ENCODE data around the gene GPC6. TPM values are rescaled to one million over a fixed set of nuclear protein-coding genes. Genes with fewer than 3 reads are reported as not detected.

The GPC6 gene
- total and polyA plus RNA-seq, 9 of the 15 experiments (the other 6 are each of a cell fraction or from before 2014, with no cell fraction given): under 0.01 to 0.20 (median 0.01) TPM; not detected in 4

DNA sequence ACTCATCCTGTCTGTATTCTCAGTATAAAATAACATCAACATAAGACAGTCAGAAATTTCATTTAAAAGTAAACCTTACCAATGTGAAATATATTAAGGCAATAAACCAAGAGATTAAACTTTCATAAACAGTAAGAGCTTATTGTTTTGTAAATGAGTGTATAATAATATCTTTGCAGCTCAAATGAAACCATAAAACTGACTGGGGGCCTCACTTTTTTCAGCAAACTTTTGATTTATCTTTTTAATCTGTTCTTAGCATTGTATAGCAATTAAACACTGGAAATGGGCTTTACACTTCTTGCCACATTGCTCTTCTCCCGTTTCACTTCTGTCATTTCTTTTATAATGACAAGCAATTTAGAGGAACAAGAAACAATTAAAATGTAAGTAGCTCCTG lies 580.3 kb downstream of the GPC6 start:
- POLR2A ChIA-PET: no interaction called here
- H3K4me3 ChIP-seq: no peak overlapping the region

More for the DNA sequence above, 580.3 kb downstream of the GPC6 start:
- Histone ChIP-seq H3K4me1 (replicated peaks in 1 of 2; ENCODE audit: control insufficient read depth in 2 of 2, insufficient read depth in 2 of 2, low read length in 2 of 2) (no peaks in the 10 kb centered on the region), H2AFZ (ENCODE audit: low read depth, low read length) (no peak overlapping the region), H3K36me3 (ENCODE audit: control insufficient read depth, insufficient read depth, low read length) (no peaks in the 10 kb centered on the region), H3K4me2 (ENCODE audit: insufficient read depth, low read length) (no peak overlapping the region), H3K9me1 (ENCODE audit: control insufficient read depth, insufficient read depth, low read length) (no peaks in the 10 kb centered on the region), H3K27ac (ENCODE audit: extremely low read depth, low read depth, low read length) (no peak overlapping the region), H4K20me1 (replicated peaks; ENCODE audit: control insufficient read depth, insufficient read depth, low read length) (no peaks in the 10 kb centered on the region), H3K27me3 (ENCODE audit: control insufficient read depth in 2 of 2, insufficient read depth in 2 of 2, low read length in 2 of 2) (no peaks in the 10 kb centered on the region), H3K79me2 (ENCODE audit: control insufficient read depth, insufficient read depth, low read length) (no peaks in the 10 kb centered on the region), H3K9ac (ENCODE audit: insufficient read depth in 1 of 2, low read depth in 2 of 2, low read length in 2 of 2) (no peak overlapping the region), H3K9me3 (replicated peaks; ENCODE audit: control insufficient read depth, insufficient read depth, low read depth, low read length) (no peaks in the 10 kb centered on the region)
- no TSS peak for BruUV-seq (replicated peaks)
- ATAC-seq: no peak
- FAIRE-seq: no peak
- CTCF ChIA-PET (ENCODE audit: low intra/inter-chr PET ratio): no interaction called here
- no peak for DNase-seq (ENCODE audit: extremely low read depth in 1 of 4, low spot score in 3 of 4)
- intact Hi-C loops (cut with micrococcal nuclease): no loop called here
- WGBS (ENCODE audit: insufficient coverage, low coverage, missing lambda C conversion rate): 0% methylated on average over 1 of the region's 1 CpG
- TF ChIP-seq, protein P1, sequence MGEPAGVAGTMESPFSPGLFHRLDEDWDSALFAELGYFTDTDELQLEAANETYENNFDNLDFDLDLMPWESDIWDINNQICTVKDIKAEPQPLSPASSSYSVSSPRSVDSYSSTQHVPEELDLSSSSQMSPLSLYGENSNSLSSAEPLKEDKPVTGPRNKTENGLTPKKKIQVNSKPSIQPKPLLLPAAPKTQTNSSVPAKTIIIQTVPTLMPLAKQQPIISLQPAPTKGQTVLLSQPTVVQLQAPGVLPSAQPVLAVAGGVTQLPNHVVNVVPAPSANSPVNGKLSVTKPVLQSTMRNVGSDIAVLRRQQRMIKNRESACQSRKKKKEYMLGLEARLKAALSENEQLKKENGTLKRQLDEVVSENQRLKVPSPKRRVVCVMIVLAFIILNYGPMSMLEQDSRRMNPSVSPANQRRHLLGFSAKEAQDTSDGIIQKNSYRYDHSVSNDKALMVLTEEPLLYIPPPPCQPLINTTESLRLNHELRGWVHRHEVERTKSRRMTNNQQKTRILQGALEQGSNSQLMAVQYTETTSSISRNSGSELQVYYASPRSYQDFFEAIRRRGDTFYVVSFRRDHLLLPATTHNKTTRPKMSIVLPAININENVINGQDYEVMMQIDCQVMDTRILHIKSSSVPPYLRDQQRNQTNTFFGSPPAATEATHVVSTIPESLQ (CRISPR knock-in tag; IDR thresholded peaks at IDR 0.05): no peak
- TF ChIP-seq ZBTB34 (CRISPR knock-in tag; IDR thresholded peaks at IDR 0.05) (no peak), RBM22 (IDR thresholded peaks at IDR 0.05; ENCODE audit: low read depth, low read length, poor library complexity, severe bottlenecking) (no peak), ZNF197 (CRISPR knock-in tag; IDR thresholded peaks at IDR 0.05; ENCODE audit: low read depth) (no peak), ZZZ3 (IDR thresholded peaks at IDR 0.05) (no peak)
- in situ Hi-C loops (cut with MboI): no loop called here
